ENCODE measurements around the gene SPNS1. TPM values are rescaled to one million over a fixed set of nuclear protein-coding genes. Genes with fewer than 3 reads are reported as not detected.

The SPNS1 gene
- total and polyA plus RNA-seq, 2 of the 8 experiments (the other 6 are each of a cell fraction or from before 2014, with no cell fraction given) = 48.8 to 66.9 TPM

DNA sequence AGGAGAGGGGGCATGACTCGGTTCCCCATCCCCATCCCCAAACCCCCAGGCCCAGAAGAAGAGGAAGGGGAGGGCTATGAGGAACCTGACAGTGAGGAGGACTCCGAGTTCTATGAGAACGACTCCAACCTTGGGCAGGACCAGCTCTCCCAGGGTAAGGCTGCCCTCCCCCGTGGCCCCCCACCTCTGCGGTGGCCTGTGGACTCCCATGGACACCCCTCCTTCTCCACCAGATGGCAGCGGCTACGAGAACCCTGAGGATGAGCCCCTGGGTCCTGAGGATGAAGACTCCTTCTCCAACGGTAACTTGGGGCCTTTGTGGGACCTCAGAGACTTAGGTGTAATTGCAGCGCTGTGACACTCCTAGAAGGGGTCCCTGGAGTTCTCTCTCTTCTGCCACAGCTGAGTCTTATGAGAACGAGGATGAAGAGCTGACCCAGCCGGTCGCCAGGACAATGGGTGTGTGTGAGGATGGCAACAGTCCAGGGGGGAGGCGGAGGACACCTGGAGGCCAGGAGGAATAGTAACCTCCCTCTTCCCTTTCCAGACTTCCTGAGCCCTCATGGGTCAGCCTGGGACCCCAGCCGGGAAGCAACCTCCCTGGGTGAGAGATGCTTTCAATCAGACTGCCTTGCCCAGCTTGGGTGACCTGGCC is 37.2 kb upstream of the SPNS1 start:
- H3K4me2 ChIP-seq (ENCODE audit: insufficient read depth in 1 of 2, low read depth in 2 of 2, low read length in 2 of 2) = no peak overlapping the region
- H4K91ac ChIP-seq (replicated peaks; ENCODE audit: insufficient read length, low read length) = no peak overlapping the region
- no peaks in the 10 kb centered on the region for H4K20me1 ChIP-seq (replicated peaks in 1 of 2; ENCODE audit: control insufficient read depth in 1 of 2, insufficient read depth in 2 of 2, low read length in 2 of 2)
- no peak overlapping the region for H3K9ac ChIP-seq (replicated peaks in 1 of 4; ENCODE audit: extremely low read depth in 1 of 4, low read depth in 3 of 4, low read length in 3 of 4)
- no peak overlapping the region for H2BK15ac ChIP-seq (ENCODE audit: low read length)
- no peak overlapping the region for H3K14ac ChIP-seq (ENCODE audit: insufficient read length)
- no peak overlapping the region for H4K5ac ChIP-seq (ENCODE audit: insufficient read length, low read depth, low read length)
- H3K23ac ChIP-seq (ENCODE audit: insufficient read length) = no peak overlapping the region
- no peaks in the 10 kb centered on the region; a peak in 1 of 7 replicates for H3K4me1 ChIP-seq (replicated peaks in 1 of 4; ENCODE audit: control insufficient read depth in 3 of 4, insufficient read depth in 4 of 4, low read length in 3 of 4)
- no peak for DNase-seq (ENCODE audit: low read depth in 1 of 2, low spot score in 2 of 2)
- H3K4me3 ChIP-seq (ENCODE audit: extremely low read depth in 1 of 4, insufficient read depth in 2 of 4, low read depth in 3 of 4, low read length in 4 of 4) = no peak overlapping the region
- no peaks in the 10 kb centered on the region for H3K79me1 ChIP-seq (ENCODE audit: low read depth, low read length)
- no peak overlapping the region for H2AK5ac ChIP-seq (ENCODE audit: low read depth, low read length)
- no peak overlapping the region for H4K8ac ChIP-seq (ENCODE audit: extremely low read depth, insufficient read depth, low read length)
- POLR2A ChIA-PET (ENCODE audit: partially characterized antibody) = interaction anchor here (1.2 to 3.3 kb wide), 5 partner anchors 8 to 115 kb away, joined by 5 to 23 read pairs (median 8); partner anchors contain the start of genes ATXN2L, RABEP2 and SH2B1
- FAIRE-seq = no peak
- no peaks in the 10 kb centered on the region for H3K9me3 ChIP-seq (ENCODE audit: insufficient read depth in 2 of 2, low read depth in 1 of 2, low read length in 1 of 2)
- H2BK12ac ChIP-seq (ENCODE audit: low read depth, low read length) = no peak overlapping the region
- H3K4ac ChIP-seq (replicated peaks; ENCODE audit: insufficient read length, low read depth, low read length) = no peak overlapping the region
- H3K36me3 ChIP-seq (ENCODE audit: control insufficient read depth in 2 of 4, insufficient read depth in 4 of 4, low read length in 3 of 4) = no peaks in the 10 kb centered on the region
- H3K56ac ChIP-seq (replicated peaks; ENCODE audit: insufficient read length, low read depth, low read length) = no peak overlapping the region
- no peak overlapping the region for H3K27ac ChIP-seq (ENCODE audit: low read depth, low read length)
- no peaks in the 10 kb centered on the region for H3K79me2 ChIP-seq (ENCODE audit: control insufficient read depth in 1 of 2, insufficient read depth in 2 of 2, low read length in 2 of 2)
- no peak overlapping the region for H2AFZ ChIP-seq (ENCODE audit: low read length)
- CTCF ChIA-PET (ENCODE audit: partially characterized antibody) = interaction anchor here (0.6 to 1.8 kb wide), 10 partner anchors 8 to 81 kb away, joined by 3 to 6 read pairs (median 4); no protein-coding TSS in a partner anchor
- H2BK20ac ChIP-seq (ENCODE audit: low read length) = no peak overlapping the region
- peaks cover 2% of the 10 kb centered on the region; the same call in 1 of the 2 replicates for H3K23me2 ChIP-seq (ENCODE audit: low read depth, low read length)
- no peak overlapping the region for H3K18ac ChIP-seq (ENCODE audit: extremely low read depth, low read length)
- no peaks in the 10 kb centered on the region for H3K27me3 ChIP-seq (replicated peaks in 1 of 4; ENCODE audit: control insufficient read depth in 3 of 4, extremely low read depth in 1 of 4, insufficient read depth in 3 of 4, low read length in 3 of 4)
- no peak overlapping the region for H2BK120ac ChIP-seq (replicated peaks; ENCODE audit: low read depth, low read length)
- H2BK5ac ChIP-seq (ENCODE audit: low read depth, low read length) = no peak overlapping the region
- WGBS, 2 experiments (ENCODE audit: extremely low coverage in 1 of 2, insufficient coverage in 1 of 2, insufficient read length in 1 of 2, insufficient replicate concordance in 2 of 2, low coverage in 1 of 2, low lambda C conversion rate in 2 of 2, missing lambda C conversion rate in 1 of 2) = 85% methylated on average over 12 of the region's 14 CpGs; no CpG with 5 or more reads in 1 of the 2 experiments

All from H1 (cell line).